Effector CD8-positive, alpha-beta T cell (primary cell): Measurements from ENCODE around the gene HBE1.

Experiments
- DNase-seq: peaks from one replicate; lab custom pipeline; 2025; lab: John Stamatoyannopoulos, UW

The HBE1 gene

DNA sequence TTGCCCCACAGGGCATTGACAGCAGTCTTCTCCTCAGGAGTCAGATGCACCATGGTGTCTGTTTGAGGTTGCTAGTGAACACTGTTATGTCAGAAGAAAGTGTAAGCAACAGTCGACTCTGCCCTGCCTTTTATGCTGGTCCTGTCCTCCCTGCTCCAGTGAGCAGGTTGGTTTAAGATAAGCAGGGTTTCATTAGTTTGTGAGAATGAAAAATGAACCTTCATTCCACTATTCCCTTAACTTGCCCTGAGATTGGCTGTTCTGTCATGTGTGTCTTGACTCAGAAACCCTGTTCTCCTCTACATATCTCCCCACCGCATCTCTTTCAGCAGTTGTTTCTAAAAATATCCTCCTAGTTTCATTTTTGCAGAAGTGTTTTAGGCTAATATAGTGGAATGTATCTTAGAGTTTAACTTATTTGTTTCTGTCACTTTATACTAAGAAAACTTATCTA, 35.3 kb downstream of the HBE1 start, which contains the start of gene HBD:
TSS of gene HBD (minus strand) at position 103 of the 454 bp plus-strand sequence. CDS start at position 53, 50 bp downstream.
- DNase-seq = no peak

DNA sequence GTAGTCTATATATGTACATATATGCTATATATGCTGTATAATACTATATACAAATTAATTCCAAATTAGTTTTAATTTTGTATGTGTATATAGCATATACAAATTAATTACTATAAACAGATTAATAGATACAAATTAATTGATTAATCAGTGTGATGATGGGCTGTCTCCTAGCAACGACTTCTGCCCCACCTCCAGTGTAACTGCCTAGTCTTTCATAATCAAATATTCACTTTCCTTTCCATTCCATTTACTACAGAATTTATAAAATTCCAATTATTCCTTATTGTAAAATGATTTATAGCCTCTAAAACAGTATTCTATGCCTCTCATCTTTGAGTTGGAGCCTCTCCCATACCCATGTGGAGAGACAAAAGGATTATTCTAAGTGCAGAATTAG, 36.4 kb downstream of the HBE1 start:
- no peak for DNase-seq

DNA sequence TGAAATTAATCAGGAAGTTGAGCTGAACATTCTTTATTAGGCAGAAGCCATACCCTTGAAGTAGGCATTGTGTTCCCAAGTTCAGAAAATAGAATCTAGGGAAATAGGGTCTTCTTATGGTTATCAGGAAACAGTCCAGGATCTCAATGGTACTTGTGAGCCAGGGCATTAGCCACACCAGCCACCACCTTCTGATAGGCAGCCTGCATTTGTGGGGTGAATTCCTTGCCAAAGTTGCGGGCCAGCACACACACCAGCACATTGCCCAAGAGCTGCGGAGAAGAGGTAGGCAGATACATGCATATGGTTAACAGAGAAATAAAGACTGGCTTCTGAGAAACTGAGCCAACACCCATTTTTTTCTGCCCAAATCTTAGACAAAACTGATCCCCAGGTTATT, 36.9 kb downstream of the HBE1 start:
- DNase-seq = no peak

DNA sequence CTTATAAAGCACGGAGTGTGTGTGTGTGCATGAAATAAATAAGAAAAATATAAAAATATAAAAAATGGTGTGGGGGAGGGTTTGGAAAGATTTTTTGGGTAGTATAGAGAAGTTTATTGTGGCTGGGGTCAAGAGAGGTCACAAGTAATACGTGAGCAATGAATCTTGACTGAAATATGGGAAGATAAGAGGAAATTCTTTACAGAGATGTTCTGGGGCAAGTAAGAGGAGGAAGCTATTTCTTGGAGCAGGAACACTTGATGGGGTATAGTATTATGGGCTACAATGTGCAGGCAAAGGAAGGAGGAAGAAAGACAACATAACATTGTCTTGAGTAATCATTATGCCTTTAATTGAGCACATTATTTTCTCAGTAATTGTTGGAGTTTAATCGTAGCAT, 37.6 kb downstream of the HBE1 start:
- DNase-seq = no peak

DNA sequence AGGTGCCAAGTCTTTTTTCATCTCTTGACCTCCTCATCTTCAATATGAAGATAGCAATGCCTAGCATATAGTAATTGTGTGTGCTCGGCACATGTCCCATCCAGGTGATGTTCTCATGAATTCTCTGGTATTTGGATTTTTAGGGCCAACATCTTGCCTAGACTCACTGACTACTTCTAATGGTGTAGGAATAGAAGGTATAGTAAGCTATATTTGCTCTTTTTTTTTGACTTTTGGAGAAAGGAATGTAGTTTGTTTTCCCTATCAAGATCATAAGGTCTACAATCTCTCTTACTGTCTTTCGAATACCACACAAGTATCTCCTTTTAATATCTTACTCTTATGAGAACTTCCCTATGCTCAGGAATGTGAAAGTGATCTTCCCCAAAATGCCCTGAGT, 38.6 kb downstream of the HBE1 start:
- DNase-seq = no peak

DNA sequence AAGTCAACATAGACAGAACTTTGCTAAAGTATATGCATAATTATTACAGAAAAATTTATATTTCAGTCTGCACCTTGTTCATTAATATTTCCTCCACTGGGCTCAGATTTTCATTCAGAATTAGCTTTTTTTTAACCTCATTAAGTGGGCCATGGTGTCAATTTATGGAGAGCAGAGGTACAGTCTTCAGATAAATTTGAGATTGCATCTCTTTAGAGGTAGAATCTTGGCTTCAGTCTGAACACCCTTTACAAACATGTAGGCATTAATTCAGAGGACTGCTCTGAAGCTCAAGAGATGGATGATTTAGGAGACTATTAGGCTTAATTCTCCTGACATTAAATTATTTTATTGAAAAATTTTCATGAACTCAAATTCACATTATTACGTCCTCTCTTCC, 39.5 kb downstream of the HBE1 start:
- no peak for DNase-seq

DNA sequence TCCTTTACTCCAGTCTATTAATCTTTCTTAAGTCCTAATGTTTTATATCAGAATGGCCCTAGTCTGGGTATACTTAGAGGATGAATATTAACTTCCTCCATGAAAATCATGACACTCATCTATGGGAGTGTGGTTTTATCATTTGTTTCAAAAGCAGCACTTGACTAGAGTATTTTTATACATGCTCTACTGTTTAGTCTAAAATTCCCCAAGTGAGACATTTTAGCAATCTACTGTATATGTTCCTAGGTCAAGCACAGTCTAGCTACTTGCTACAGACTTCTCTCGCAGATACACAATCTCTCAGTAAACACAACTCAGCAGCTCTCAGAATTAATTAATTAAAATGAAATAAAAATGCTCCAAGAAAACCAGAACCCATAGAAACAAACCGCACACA, 39.9 kb downstream of the HBE1 start:
- no peak for DNase-seq

DNA sequence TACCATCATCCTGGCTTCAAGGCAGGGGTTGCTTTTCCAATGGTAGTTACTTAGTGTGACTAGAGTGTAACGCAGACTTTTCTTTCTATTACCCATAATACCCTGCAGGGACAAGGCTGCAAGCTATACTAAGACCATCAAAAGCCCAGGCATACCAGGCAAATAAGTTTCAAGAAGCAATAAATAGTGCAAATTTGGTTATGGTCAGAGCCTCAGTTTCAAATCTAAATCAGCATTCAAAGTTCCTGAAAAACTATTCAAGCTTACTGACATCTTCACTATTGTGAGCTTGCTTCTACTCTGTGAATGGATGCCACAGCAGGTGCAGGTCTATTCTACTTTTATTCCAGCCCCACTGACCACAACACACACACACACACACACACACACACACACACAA, 40.4 kb downstream of the HBE1 start:
- DNase-seq = no peak

DNA sequence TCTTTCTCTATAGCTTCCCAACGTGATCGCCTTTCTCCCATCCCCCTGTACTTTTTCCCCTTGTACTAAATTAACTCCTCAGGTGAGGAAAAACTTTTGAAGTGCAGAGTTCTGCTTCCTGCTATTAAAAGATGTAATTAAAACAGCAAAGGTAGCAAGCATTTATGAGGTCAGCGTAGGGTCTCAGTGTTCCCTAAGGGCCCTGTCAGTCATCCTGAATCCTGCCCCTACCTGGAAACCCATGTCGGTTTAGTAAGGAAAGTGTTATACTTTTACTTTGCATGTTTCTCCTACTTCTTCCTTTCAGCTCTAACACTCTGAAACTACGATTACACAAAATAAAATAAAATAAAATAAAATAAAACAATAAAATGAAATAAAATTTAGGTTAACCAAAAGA, 41.6 kb downstream of the HBE1 start:
- DNase-seq = no peak

DNA sequence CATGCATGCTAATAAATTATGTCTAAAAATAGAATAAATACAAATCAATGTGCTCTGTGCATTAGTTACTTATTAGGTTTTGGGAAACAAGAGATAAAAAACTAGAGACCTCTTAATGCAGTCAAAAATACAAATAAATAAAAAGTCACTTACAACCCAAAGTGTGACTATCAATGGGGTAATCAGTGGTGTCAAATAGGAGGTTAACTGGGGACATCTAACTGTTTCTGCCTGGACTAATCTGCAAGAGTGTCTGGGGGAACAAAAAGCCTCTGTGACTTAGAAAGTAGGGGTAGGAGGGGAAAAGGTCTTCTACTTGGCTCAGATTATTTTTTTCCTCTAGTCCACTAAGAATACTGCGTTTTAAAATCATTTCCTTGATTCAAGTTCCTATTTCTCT, 42.1 kb downstream of the HBE1 start:
- DNase-seq = no peak

DNA sequence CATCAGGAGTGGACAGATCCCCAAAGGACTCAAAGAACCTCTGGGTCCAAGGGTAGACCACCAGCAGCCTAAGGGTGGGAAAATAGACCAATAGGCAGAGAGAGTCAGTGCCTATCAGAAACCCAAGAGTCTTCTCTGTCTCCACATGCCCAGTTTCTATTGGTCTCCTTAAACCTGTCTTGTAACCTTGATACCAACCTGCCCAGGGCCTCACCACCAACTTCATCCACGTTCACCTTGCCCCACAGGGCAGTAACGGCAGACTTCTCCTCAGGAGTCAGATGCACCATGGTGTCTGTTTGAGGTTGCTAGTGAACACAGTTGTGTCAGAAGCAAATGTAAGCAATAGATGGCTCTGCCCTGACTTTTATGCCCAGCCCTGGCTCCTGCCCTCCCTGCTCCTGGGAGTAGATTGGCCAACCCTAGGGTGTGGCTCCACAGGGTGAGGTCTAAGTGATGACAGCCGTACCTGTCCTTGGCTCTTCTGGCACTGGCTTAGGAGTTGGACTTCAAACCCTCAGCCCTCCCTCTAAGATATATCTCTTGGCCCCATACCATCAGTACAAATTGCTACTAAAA, 42.9 kb downstream of the HBE1 start, which contains the start of gene HBB:
TSS of gene HBB (minus strand) at position 340 of the 579 bp plus-strand sequence. CDS start at position 290, 50 bp downstream.
- no peak for DNase-seq

DNA sequence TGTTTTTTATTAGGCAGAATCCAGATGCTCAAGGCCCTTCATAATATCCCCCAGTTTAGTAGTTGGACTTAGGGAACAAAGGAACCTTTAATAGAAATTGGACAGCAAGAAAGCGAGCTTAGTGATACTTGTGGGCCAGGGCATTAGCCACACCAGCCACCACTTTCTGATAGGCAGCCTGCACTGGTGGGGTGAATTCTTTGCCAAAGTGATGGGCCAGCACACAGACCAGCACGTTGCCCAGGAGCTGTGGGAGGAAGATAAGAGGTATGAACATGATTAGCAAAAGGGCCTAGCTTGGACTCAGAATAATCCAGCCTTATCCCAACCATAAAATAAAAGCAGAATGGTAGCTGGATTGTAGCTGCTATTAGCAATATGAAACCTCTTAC, 44.3 kb downstream of the HBE1 start:
- no peak for DNase-seq

DNA sequence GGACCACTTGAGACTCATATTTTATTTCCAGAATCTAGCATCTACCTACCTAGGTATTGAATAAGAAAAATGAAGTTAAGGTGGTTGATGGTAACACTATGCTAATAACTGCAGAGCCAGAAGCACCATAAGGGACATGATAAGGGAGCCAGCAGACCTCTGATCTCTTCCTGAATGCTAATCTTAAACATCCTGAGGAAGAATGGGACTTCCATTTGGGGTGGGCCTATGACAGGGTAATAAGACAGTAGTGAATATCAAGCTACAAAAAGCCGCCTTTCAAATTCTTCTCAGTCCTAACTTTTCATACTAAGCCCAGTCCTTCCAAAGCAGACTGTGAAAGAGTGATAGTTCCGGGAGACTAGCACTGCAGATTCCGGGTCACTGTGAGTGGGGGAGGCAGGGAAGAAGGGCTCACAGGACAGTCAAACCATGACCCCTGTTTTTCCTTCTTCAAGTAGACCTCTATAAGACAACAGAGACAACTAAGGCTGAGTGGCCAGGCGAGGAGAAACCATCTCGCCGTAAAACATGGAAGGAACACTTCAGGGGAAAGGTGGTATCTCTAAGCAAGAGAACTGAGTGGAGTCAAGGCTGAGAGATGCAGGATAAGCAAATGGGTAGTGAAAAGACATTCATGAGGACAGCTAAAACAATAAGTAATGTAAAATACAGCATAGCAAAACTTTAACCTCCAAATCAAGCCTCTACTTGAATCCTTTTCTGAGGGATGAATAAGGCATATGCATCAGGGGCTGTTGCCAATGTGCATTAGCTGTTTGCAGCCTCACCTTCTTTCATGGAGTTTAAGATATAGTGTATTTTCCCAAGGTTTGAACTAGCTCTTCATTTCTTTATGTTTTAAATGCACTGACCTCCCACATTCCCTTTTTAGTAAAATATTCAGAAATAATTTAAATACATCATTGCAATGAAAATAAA, 44.9 kb downstream of the HBE1 start:
- no peak for DNase-seq

DNA sequence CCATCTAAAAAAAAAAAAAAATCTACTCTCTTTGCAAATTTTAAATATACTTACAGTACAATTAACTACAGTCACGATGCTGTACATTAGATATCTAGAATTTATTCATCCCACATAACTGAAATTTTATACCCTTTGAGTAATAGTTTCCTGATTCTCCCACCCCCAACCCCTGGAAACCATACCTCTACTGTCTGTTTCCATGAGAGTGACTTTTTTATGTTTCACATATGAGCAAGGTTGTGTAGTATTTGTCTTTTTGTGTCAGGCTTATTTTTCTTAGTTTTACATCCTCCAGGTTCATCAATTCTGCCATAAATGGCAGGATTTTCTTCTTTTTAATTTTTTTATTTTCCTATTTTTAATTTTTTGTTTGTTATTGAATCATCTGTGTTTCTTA, 46.1 kb downstream of the HBE1 start:
- no peak for DNase-seq

DNA sequence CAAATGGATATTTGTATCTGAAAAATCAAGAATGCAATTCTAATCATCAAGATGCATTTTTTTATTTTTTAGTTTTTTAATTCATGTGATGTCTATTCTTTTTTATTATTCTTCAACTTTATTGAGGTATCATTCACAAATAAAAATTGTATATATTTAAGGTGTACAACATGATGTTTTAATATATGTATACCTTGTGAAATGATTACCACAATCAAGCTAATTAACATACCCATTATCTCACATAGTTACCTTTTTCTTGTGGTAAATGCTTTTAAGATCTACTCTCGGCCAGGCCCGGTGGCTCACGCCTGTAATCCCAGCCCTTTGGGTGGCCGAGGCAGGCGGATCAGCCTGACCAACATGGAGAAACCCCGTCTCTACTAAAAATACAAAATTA, 46.6 kb downstream of the HBE1 start:
- no peak for DNase-seq
